Body of pancreas (tissue), 4 donors: ENCODE results near the gene TMEM218.

Experiments
- CTCF ChIP-seq, 7 experiments: fragments of 450-650 bp in 4 of 7; fragments of 200-600 bp in 3 of 7; sonication (generic) in 3 of 7; IDR thresholded peaks; one replicate each; pipeline ENCODE4 v1.5.1; 2016 to 2019; ENCODE audit warnings: antibody characterized with exemption in 7 of 7
- POLR2A ChIP-seq, 3 donors: fragments of 450-650 bp; IDR thresholded peaks; one replicate each; pipeline ENCODE4 v1.6.1; 2016; ENCODE audit warnings: antibody characterized with exemption in 3 of 3, mild to moderate bottlenecking in 2 of 3

GRCh38 chr11:125062931-125063428 lies 48.4 kb downstream of the TMEM218 start, which contains the start of gene SLC37A2:
- TF ChIP-seq CTCF (IDR thresholded peaks at IDR 0.05) (peak in 5 of 7 experiments; percentile 14 to 52 (median 32)), POLR2A (IDR thresholded peaks at IDR 0.05) (peak; percentile 8 to 72 (median 57))
